GM18951 (cell line): Measurements from ENCODE around the gene BMPR1A.

Experiments used
- POLR2A ChIP-seq: IDR thresholded peaks from 4 replicates; pipeline ENCODE4 v1.6.1; 2011; ENCODE audit warnings: mild to moderate bottlenecking; ENCODE audit not compliant: insufficient read length, insufficient read depth; ENCODE audit errors: extremely low read depth
- in situ Hi-C: fragments of 300-500 bp; cut with MboI; formaldehyde crosslinking; loops from one replicate; pipeline ENCODE4 v1.12.0; 2022; ENCODE audit warnings: low sequenced_read_pairs, mixed read lengths, inconsistent platforms; ENCODE audit not compliant: unreplicated experiment

BMPR1A gene

DNA sequence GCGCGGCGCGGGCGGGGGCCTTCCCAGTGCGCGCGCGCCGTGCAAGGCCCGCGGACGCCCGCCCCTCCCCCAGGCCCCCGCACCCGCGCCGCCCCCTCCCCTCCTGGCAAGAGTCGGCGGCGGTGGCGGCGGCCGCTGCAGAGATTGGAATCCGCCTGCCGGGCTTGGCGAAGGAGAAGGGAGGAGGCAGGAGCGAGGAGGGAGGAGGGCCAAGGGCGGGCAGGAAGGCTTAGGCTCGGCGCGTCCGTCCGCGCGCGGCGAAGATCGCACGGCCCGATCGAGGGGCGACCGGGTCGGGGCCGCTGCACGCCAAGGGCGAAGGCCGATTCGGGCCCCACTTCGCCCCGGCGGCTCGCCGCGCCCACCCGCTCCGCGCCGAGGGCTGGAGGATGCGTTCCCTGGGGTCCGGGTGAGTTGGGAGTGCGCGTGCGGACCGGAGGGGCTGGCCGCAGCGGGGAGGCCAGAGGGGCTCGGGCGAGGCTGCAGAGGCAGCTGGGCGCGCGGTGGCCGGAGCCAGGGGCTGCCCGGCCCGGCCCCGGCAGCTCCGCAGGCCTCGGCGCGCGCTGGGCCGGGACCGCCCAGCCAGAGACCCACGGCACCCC lies at the start of gene BMPR1A:
Gene BMPR1A, plus strand, starts transcription at position 109 of the 602 bp plus-strand sequence. CDS start 119,400 bp downstream, outside the sequence.
- no peak for TF ChIP-seq POLR2A
- in situ Hi-C loops, result no loop called here

DNA sequence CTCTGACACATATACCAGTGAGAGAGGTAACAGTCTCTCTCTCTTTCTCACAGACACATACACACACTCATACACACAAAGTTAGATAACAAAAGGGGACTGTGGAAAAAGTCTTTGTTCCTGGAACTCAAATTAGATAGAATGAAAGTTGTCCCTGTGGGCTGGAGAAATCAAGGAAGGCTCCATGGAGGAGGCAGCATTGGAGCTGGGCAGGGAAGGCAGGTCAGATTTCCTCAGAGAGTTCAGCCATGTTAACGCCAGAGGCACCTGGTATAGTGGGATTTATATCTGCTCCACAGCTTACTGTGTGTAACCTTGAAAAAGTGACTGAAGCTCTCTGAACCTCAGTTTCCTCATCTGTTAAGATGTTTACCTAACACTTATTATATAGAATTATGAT lies 49.4 kb upstream of the BMPR1A start:
- no peak for TF ChIP-seq POLR2A
- in situ Hi-C loops, result loop anchor here (10.0 kb wide), 1 partner anchor 198 kb away; no protein-coding TSS in a partner anchor

DNA sequence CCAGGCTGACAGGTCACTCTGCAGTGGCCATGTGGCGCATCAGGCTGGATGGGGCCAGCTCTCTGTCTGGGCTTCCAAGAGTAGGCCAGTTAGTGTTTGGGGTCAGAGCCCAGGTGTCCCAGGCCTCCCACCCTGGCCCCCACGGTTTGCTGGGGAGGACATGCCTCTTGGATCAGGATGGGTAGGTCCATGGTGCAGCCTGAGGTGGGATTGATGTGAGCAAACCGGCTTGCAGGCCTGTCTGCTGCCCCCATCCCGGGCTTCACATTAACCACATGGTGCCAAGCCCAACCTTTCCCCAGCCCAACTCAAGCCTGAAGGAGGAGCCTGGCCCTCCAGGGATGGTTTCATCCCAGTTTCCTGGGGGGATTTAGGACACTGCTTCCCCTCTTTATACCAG lies 48.9 kb upstream of the BMPR1A start:
- in situ Hi-C loops, result loop anchor here (10.0 kb wide), 1 partner anchor 197 kb away; no protein-coding TSS in a partner anchor
- TF ChIP-seq POLR2A, result no peak

DNA sequence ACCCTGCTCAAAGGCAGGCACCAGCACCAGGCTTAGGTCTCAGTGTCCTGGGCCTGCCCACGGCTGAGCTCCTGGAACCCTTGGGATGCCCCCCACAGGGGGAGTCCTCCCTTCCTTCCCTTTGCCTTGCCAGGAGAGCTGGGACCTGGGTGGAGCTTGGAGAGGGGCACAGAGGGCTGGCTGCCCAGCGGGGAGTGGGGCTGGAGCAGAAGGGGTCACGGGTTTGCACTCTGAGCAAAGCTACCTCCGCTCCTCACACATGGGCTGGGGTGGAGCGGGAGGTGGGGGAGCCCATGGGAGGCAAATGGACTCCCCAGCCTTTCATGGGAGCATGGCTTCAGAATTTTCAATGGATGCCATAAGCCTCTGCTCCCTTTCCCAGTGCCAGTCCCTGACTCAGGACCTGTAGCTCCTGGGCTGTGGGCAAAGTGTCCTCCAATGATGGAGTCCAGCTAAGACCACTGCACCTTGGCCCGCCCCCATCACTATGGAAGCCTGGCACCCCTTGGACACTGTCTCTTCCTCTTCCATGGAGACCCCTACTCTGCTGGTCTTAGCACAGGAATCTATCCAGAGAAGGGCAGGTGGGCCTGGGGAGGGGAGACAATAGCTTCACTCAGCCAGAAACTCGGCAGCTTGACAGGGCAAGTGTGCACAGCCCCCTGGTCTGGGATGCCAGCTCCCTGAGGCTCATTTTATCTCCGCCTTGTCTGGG lies 48.2 kb upstream of the BMPR1A start:
- no peak for TF ChIP-seq POLR2A
- in situ Hi-C loops, result loop anchor here (10.0 kb wide), 1 partner anchor 197 kb away; no protein-coding TSS in a partner anchor

DNA sequence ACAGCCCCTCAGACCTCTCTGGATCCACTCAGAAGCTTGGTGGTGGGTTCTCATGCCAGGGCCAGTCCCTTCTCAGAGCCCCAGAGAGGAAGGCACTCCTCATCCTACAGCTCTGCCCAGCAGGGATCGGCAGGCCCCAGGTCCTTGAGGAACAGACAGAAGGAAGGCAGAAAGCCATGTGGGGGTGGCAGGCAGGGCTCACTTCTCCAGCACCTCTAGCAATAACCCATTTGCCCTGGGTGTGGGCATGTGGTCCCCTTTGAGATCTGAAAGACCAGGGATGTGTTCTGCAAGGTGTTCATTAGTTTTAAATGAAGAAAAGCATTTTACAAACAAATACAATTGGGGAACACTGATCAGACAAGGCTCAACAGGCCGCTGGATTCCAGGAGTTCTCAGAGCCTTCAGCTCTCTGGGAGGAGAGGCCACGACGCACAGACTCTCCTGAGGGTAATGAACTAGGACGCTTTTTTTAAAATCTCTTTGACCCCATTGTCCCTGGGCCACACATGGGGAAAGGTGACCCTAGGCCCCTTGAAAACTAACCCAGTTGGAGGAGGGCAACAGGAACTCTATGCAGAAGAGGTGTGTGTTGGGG lies 47.5 kb upstream of the BMPR1A start:
- no peak for TF ChIP-seq POLR2A
- in situ Hi-C loops, result loop anchor here (10.0 kb wide), 1 partner anchor 196 kb away; no protein-coding TSS in a partner anchor

DNA sequence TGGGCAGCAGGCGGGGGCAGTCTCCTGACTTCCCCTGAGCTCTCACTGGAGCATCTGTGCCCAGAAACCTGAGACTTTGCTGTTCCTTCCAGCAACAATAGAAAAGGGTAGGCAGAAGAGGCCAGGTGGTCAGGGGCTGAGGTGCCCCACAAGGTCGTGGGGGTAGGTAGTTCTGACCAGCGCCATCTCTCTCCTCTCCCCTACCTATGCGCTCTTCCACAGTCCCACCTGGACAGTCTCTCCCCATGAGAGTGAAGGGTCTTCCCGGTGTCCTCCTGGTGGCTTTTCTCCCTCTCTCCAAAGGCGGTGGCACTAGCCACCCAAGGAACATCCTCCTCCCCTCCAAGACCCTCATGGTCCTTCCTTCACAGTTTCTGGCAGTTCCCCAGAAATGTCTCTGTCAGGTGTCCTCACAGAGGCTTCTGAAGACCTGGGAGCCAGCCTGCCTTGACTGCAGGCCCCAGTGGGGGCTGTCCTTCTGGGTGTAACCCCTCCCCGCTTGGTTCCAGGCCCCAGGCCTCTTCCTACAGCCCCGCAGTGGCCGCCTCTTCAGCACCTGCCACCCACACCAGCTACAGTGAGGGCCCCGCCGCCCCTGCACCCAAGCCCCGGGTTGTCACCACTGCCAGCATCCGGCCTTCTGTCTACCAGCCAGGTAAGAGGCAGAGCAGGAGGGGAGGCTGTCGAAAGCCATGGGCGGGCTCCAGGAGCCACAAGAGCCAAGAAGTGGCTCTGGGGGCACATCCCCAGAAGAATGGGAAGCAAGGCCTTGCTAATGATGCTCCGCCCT lies 46.8 kb upstream of the BMPR1A start:
- in situ Hi-C loops, result loop anchor here (10.0 kb wide), 1 partner anchor 195 kb away; no protein-coding TSS in a partner anchor
- no peak for TF ChIP-seq POLR2A

DNA sequence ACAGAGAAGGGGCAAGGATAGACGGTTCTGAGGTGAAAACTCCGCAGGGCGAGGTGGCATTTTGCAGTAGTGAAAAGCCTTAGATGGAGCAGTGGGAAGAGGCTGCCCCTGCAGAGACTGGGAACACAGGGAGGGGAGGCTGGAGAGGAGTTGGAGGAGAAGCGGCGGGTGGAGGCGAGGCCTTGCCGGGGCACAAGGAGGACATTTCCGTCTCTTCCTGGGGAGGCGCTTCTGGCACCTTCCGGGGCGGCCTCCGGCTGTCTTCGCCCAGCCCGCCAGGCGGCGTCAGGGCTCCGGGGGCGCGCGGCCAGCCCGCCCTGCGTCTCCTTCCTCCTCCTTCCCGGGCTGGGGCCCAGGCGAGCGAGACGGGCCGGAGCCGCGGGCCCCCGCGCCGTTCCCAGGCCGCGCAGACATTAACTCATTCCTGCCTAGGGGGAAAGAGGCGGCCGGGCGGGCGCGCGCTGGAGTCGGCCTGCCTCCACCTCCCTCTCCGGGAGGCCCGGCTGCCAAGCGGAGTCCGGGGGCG lies 45.4 kb upstream of the BMPR1A start:
- TF ChIP-seq POLR2A, result peak; percentile 69
- in situ Hi-C loops, result no loop called here

DNA sequence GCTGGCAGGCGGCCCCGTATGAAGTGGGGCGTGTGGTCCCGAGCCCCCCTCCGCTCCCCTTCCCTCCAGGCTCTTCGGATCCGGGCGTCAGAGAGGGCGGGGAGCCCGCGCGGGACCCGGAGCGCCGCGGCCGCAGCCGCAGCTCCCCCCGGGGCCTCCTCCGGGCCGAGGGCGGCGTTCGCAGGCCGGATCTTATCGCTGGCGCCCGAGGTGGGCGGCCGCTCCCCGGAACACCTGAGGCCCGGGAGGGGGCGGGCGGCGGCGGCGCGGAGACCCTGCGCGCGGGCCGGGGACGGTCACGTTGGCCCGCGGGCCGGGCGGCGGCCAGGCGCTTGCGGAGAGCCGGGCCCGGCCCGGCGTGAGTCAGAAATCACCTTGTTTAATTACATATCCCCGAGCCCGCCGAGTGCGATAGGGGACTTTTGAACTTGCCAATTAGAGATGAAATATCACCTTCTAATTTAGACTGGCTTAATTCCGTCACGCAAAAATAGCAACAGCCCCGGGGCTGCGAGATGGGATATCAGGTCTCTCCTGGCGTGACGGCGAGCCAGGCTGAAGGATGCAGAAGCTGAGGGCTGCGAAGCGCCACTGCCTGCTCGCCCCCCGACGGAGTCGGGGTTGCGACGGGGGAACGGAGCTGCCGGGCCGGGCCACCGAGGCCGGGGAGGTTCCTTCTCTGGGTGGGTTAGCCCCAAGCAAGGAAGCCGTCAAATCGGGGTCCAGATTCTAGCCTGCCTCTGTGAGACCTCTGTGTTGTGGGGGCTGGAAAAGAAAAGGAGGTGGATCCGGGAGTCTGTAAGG lies 44.7 kb upstream of the BMPR1A start:
- in situ Hi-C loops, result no loop called here
- no peak for TF ChIP-seq POLR2A

DNA sequence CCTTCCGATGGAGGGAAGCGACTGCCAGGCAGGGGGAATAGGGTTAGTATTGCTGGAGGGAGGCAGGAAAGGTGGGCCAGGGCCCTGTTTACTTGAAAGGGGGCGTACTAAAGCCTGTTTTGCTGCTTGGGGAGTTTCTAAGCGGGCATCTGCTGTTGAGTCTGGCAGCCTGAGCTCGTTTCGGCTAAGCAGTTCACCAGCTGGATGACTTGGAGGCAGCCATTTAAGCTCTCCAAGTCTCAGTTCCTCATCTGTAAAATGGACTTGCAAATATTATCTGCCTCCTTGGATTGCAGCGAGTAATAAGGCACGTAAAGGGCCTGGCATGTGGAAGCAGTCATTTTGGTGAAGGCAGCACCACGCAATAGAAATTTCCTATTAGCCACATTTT lies 44.1 kb upstream of the BMPR1A start:
- in situ Hi-C loops, result no loop called here
- TF ChIP-seq POLR2A, result no peak

DNA sequence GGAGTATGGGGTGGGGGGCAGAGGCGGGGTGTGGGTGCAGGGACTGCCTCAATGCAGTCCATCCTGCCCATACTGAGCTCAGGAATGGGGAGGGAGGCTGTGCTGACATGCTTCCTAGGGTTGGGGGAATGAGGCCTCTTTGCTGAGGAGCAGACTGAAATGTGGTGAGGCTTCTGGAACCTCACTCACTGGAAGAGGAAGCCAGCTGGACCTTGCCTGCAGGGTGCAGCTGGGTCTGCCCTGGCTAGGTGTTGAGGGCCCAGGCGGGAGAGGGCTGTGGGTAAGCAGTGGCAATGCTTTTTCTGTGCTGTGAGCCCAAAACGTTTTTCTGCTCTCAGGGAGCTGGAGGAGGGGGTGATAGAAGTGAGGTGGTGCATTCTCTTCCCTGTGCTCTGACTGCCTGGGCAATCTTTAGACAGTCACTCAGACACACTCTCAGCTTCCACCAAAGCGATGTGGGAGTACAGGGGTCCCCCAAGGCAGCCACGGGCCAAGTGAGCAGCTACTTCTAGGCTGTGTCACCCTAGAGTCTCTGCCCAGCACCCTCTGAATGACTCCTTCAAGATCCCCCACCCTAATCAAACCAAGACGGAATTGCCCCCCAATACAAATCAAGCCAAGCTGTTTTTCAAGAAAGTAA lies 41.1 kb upstream of the BMPR1A start:
- in situ Hi-C loops, result no loop called here
- TF ChIP-seq POLR2A, result no peak

DNA sequence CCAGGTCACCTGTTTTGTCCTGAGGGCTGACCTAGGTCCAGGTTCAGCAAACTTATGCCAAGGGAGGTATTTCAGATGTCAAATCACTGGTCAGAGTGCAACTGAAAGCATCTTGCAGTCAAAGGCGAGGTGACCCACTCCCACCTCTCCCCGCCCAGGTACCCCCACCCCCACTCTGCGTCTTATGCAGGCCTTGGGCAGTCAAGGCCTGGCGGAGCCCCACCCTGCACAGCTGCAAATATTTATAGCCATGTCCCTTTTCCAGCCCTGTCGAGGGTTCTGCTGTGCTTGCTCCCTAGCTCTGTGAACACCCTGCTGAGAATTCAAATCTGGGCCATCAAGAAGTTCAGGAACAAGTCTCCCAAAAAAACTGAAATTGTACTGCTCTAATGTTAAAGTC lies 40.6 kb upstream of the BMPR1A start:
- in situ Hi-C loops, result no loop called here
- no peak for TF ChIP-seq POLR2A

DNA sequence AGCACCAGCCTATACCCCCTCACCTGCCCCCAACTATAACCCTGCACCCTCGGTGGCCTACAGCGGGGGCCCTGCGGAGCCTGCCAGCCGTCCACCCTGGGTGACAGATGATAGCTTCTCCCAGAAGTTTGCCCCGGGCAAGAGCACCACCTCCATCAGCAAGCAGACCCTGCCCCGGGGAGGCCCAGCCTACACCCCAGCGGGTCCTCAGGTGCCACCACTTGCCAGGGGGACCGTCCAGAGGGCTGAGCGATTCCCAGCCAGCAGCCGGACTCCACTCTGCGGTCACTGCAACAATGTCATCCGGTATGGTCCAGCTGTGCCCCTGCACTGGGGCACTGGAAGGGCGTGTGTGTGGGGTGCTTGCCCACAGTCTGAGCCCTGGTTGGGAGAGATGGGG lies 40.0 kb upstream of the BMPR1A start:
- in situ Hi-C loops, result no loop called here
- TF ChIP-seq POLR2A, result no peak
